ENCODE data around the gene C11orf65. TPM values are rescaled to one million over a fixed set of nuclear protein-coding genes. Genes with fewer than 3 reads are reported as not detected.

Gene C11orf65, protein sequence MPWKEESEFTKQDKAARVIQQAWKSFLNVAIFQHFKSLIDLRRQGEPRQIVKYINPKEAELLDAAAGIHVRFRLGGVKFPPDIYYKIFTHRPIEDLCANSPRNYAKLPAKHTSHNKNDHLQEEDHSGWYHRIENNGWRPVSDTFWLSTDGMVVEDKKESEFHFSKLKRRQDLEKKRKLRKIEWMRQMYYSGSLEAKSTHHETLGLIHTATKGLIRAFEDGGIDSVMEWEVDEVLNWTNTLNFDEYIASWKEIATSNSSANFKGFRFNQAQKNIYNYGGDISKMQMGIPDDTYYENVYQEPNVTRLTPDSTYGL
- total RNA-seq (1 to 10 TPM in 8 of 9 donors, not detected in 1; 1.4 to 7.1 (median 2.3) TPM), polyA plus RNA-seq (1 to 10 TPM in 2 of 3 donors, under 1 TPM in 1; 0.84 to 2.6 (median 1.3) TPM)
- long read RNA-seq, donor 1, result 0 reads
- long read RNA-seq, donor 2, result 0 reads
- long read RNA-seq, donor 3, result 0 reads
- long read RNA-seq, donor 4, partial matches to known transcripts, result 1 of 2 reads
- long read RNA-seq, donor 4, other reads (novel, unspliced or antisense), result 1 of 2 reads
- long read RNA-seq, donor 5, partial matches to known transcripts, result 0 of 1 reads
- long read RNA-seq, donor 5, other reads (novel, unspliced or antisense), result 1 of 1 reads
- long read RNA-seq, donor 6, partial matches to known transcripts, result 0 of 2 reads
- long read RNA-seq, donor 6, other reads (novel, unspliced or antisense), result 2 of 2 reads
- long read RNA-seq, donor 7, result 0 reads
- long read RNA-seq, donor 8, result 0 reads
- long read RNA-seq, donor 9, result 0 reads
- long read RNA-seq, donor 10, result 0 reads

DNA sequence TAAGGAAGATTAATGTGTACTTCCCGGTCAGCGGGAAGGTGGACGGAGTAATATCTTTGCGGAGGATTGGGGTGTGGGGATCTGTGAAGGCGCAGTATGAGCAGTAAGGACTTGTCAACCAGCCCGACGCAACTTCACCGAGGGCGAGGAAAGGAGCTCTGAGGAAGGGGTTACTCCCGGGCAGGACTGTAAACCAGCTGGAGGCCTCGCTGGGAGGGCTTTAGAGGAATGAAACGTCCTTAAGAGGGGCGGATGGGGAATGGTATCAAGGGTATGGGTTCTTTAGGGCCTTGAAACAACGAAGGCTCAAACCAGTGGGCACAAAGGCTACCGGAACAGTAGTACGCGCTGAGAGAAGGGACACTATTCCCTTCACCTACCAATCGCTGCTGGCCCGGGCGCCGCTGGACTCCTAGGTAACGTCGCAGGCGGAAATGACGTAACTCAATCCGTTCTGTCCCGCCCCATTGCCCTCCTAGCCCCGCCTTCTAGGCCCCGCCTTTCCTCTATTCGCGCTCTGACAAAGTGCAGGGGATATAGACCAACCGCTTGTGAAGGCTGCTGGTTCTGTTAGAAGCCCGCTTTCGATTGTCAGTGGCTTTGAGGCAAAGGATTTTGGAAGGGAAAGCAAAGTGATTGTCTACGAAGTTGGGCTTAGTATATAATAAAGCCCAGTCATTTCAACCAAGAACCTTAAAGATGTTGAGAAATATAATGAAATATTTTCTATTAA lies at the start of gene C11orf65:
Gene C11orf65 (minus strand): TSS at position 439 of the 733 bp plus-strand sequence. CDS start 5,970 bp downstream, outside the sequence.
- Histone ChIP-seq H3K36me3 (replicated peaks in 1 of 2) (no peaks in the 10 kb centered on the region), H3K9me3 (replicated peaks in 1 of 3) (no peaks in the 10 kb centered on the region), H3K27ac (peak within 1 kb of the TSS; percentile 94 to 100 (median 98)), H3K4me1 (replicated peaks in 1 of 2) (peaks cover 0 to 14% of the 10 kb centered on the region in 2 donors), H3K27me3 (no peaks in the 10 kb centered on the region), H3K4me3 (peak within 1 kb of the TSS in 3 of 4 donors; percentile 50 to 93 (median 63))
- peak; percentile 96 to 99 (median 98) for DNase-seq
- WGBS, 4 donors, result 0 to 1% (median 0%) methylated on average over 34 to 35 of the region's 35 CpGs
- TF ChIP-seq, protein P1, sequence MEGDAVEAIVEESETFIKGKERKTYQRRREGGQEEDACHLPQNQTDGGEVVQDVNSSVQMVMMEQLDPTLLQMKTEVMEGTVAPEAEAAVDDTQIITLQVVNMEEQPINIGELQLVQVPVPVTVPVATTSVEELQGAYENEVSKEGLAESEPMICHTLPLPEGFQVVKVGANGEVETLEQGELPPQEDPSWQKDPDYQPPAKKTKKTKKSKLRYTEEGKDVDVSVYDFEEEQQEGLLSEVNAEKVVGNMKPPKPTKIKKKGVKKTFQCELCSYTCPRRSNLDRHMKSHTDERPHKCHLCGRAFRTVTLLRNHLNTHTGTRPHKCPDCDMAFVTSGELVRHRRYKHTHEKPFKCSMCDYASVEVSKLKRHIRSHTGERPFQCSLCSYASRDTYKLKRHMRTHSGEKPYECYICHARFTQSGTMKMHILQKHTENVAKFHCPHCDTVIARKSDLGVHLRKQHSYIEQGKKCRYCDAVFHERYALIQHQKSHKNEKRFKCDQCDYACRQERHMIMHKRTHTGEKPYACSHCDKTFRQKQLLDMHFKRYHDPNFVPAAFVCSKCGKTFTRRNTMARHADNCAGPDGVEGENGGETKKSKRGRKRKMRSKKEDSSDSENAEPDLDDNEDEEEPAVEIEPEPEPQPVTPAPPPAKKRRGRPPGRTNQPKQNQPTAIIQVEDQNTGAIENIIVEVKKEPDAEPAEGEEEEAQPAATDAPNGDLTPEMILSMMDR (IDR thresholded peaks at IDR 0.05), result peak in 1 of 6 experiments; percentile 6
- TF ChIP-seq POLR2A (IDR thresholded peaks at IDR 0.05), result peak; percentile 95 to 99
- intact Hi-C loops (cut with DNase I), result no loop called here

DNA sequence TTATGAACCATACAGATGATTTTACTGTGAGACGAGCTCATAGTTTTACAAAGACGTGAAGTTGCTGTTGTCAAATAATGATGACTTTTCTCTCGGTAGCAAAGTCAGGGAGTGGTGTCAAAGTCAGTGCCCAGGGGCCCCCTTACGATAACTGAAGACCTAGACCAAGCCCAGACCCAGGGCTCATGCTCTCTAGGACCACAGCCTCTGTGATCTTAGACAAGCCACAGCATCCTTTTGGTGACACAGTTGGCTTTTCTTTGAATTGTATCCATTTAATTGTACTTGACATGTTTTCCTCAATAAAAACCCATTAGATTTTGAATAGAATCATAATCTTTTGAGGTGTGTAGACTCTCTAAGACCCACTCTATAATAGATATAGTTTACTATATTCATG lies 48.8 kb upstream of the C11orf65 start:
- no peak overlapping the region for H3K4me3 ChIP-seq
- 93 to 97% (median 94%) methylated on average over 4 of the region's 4 CpGs for WGBS, 4 donors
- no peak for TF ChIP-seq POLR2A (IDR thresholded peaks at IDR 0.05)
- TF ChIP-seq, protein P1 (IDR thresholded peaks at IDR 0.05), result no peak
- no peaks in the 10 kb centered on the region for H3K27me3 ChIP-seq
- intact Hi-C loops (cut with DNase I), result no loop called here
- H3K4me1 ChIP-seq (replicated peaks in 1 of 2), result no peaks in the 10 kb centered on the region
- H3K36me3 ChIP-seq (replicated peaks in 1 of 2), result no peaks in the 10 kb centered on the region
- H3K9me3 ChIP-seq (replicated peaks in 1 of 3), result no peaks in the 10 kb centered on the region
- H3K27ac ChIP-seq, result no peak overlapping the region
- DNase-seq, result no peak

DNA sequence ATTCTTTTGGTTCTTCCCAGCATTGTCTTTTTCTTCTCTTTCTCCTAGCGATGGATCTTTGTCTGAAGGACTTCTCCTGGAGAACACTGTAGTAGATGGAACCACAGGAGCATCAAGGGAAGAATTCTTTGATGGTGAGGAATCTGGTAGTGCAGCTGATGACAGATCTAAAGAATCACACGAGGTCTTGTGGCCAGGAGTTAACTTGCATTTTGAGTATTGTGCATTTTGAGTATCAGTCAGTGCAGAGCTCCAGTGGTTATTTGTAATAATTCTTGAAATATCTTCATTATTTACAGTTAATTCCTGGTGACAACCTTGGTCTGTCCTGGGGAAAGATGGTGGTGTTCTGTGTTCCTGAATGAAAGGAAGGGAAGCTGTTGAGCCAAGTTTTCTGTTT lies 45.4 kb upstream of the C11orf65 start:
- no peaks in the 10 kb centered on the region for H3K36me3 ChIP-seq (replicated peaks in 1 of 2)
- 79 to 90% (median 85%) methylated on average over 2 of the region's 2 CpGs for WGBS, 4 donors
- no peak overlapping the region for H3K27ac ChIP-seq
- H3K27me3 ChIP-seq, result no peaks in the 10 kb centered on the region
- no peak overlapping the region for H3K4me3 ChIP-seq
- TF ChIP-seq, protein P1 (IDR thresholded peaks at IDR 0.05), result no peak
- TF ChIP-seq POLR2A (IDR thresholded peaks at IDR 0.05), result no peak
- H3K4me1 ChIP-seq (replicated peaks in 1 of 2), result no peaks in the 10 kb centered on the region
- DNase-seq, result no peak
- H3K9me3 ChIP-seq (replicated peaks in 1 of 3), result no peaks in the 10 kb centered on the region
- intact Hi-C loops (cut with DNase I), result no loop called here
